Trophoblast cell (in vitro differentiated cells and primary cell): ENCODE results near the gene FAS.
A peak's percentile ranks its signal among the peaks of the same experiment; 100 is the strongest.

Experiments
- DNase-seq, 2 donors: peaks; one replicate each; pipeline ENCODE4 v3.0.0-alpha.2; 2016
- H2AFZ ChIP-seq: 2 replicates; pipeline ENCODE4 v1.6.1; 2013; ENCODE audit warnings: low read length, moderate library complexity, mild to moderate bottlenecking; ENCODE audit not compliant: insufficient read depth, poor library complexity
- H2AK5ac ChIP-seq: 2 replicates; pipeline ENCODE4 v1.6.1; 2013; ENCODE audit warnings: mild to moderate bottlenecking, low read length
- H2BK120ac ChIP-seq: 2 replicates; pipeline ENCODE4 v1.6.1; 2013; ENCODE audit warnings: low read length, mild to moderate bottlenecking, moderate library complexity; ENCODE audit not compliant: insufficient read depth, poor library complexity
- H2BK12ac ChIP-seq: 2 replicates; pipeline ENCODE4 v1.6.1; 2013; ENCODE audit warnings: mild to moderate bottlenecking, low read length, moderate library complexity
- H2BK5ac ChIP-seq: 2 replicates; pipeline ENCODE4 v1.6.1; 2013; ENCODE audit warnings: low read length, low read depth, moderate library complexity, mild to moderate bottlenecking; ENCODE audit not compliant: poor library complexity
- H3K14ac ChIP-seq: 2 replicates; pipeline ENCODE4 v1.6.1; 2013; ENCODE audit warnings: mild to moderate bottlenecking, low read length
- H3K18ac ChIP-seq: 2 replicates; pipeline ENCODE4 v1.6.1; 2013; ENCODE audit warnings: mild to moderate bottlenecking, low read length
- H3K23ac ChIP-seq: 2 replicates; pipeline ENCODE4 v1.6.1; 2013; ENCODE audit warnings: low read length
- H3K27ac ChIP-seq: 2 replicates; pipeline ENCODE4 v1.5.1; 2013; ENCODE audit warnings: low read depth, mild to moderate bottlenecking, inconsistent platforms, low read length, moderate library complexity
- H3K27me3 ChIP-seq: 2 replicates; pipeline ENCODE4 v1.6.1; 2013; ENCODE audit warnings: inconsistent platforms, mild to moderate bottlenecking, low read length, moderate library complexity; ENCODE audit not compliant: insufficient read depth
- H3K36me3 ChIP-seq, 2 experiments: 1 replicate in 1 of 2; 2 replicates in 1 of 2; pipeline ENCODE4 v1.6.1; 2013; ENCODE audit warnings: low read length in 2 of 2, mild to moderate bottlenecking in 2 of 2, moderate library complexity in 1 of 2; ENCODE audit not compliant: insufficient read depth in 2 of 2, control insufficient read depth in 1 of 2
- H3K4ac ChIP-seq: 2 replicates; pipeline ENCODE4 v1.6.1; 2013; ENCODE audit warnings: low read depth, mild to moderate bottlenecking, low read length, moderate library complexity
- H3K4me1 ChIP-seq, 2 experiments: 1 replicate in 1 of 2; 2 replicates in 1 of 2; pipeline ENCODE4 v1.6.1; 2013; ENCODE audit warnings: low read length in 2 of 2, mild to moderate bottlenecking in 2 of 2, moderate library complexity in 1 of 2; ENCODE audit not compliant: insufficient read depth in 2 of 2, control insufficient read depth in 1 of 2
- H3K4me2 ChIP-seq: 2 replicates; pipeline ENCODE4 v1.6.1; 2013; ENCODE audit warnings: inconsistent platforms, mild to moderate bottlenecking, low read length, moderate library complexity
- H3K4me3 ChIP-seq: 2 replicates; pipeline ENCODE4 v1.5.1; 2013; ENCODE audit warnings: mild to moderate bottlenecking, low read depth, low read length, inconsistent platforms
- H3K79me1 ChIP-seq: one replicate; pipeline ENCODE4 v1.6.1; 2013; ENCODE audit warnings: low read length
- H3K79me2 ChIP-seq: 2 replicates; pipeline ENCODE4 v1.6.1; 2013; ENCODE audit warnings: low read length, mild to moderate bottlenecking; ENCODE audit not compliant: control insufficient read depth, insufficient read depth, poor library complexity
- H3K9ac ChIP-seq: 2 replicates; pipeline ENCODE4 v1.6.1; 2013; ENCODE audit warnings: mild to moderate bottlenecking, low read length
- H3K9me3 ChIP-seq: 2 replicates; pipeline ENCODE4 v1.6.1; 2013; ENCODE audit warnings: low read depth, mild to moderate bottlenecking, control low read depth, inconsistent platforms, low read length; ENCODE audit not compliant: insufficient read depth
- H4K12ac ChIP-seq: 2 replicates; pipeline ENCODE4 v1.6.1; 2013; ENCODE audit warnings: low read depth, mild to moderate bottlenecking, low read length, moderate library complexity
- H4K8ac ChIP-seq: 2 replicates; pipeline ENCODE4 v1.6.1; 2013; ENCODE audit warnings: low read depth, mild to moderate bottlenecking, low read length, moderate library complexity
- H4K91ac ChIP-seq: one replicate; pipeline ENCODE4 v1.6.1; 2013; ENCODE audit warnings: low read depth, mild to moderate bottlenecking, low read length, moderate library complexity
- WGBS: extraction: QIAGEN DNeasy Blood & Tissue Kit; methylation state at CpG from one replicate; pipeline ENCODE4 v1.1.7; 2013; ENCODE audit warnings: missing lambda C conversion rate; ENCODE audit not compliant: insufficient read length, insufficient coverage; ENCODE audit errors: extremely low coverage; 5-methylcytosine and 5-hydroxymethylcytosine counted together

Gene FAS

DNA sequence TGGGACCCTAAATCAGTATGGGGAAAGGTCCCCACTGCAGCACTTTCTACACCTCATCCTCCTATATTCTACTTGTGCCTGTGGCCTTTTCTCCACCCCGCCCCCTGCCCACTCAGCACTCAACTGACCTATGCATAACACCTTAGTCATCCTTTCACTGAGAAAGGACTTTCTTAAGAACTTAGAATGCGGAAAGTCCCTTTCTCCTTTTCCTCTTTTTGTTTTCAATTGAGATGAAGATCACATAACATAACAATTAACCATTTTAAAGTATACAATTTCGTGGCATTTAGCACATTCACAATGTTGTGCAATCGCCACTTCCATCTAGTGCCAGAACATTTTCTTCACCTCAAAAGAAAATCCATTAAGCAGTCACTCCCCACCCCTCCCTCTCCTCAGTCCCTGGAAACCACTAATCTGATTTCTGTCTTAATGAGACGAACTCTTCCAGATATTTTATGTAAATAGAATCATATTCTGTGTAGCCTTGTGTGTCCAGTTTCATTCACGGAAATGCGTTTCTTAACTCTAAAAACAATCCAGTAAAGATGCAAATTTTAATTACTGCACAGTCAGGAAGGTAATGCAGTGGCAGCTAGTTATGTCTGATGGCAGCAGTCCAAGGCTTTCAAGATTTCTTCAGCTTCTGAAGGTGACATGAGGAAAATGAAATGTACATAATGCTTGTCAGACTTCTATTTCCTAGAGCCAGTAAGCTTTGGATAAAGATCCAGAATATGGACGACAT, 41.7 kb downstream of the FAS start:
- no peak overlapping the region for H3K18ac ChIP-seq
- no peaks in the 10 kb centered on the region for H3K79me2 ChIP-seq
- H2AFZ ChIP-seq = no peak overlapping the region
- H2BK12ac ChIP-seq = no peak overlapping the region
- no peaks in the 10 kb centered on the region for H3K36me3 ChIP-seq
- no peak overlapping the region for H4K12ac ChIP-seq
- H3K23ac ChIP-seq = no peak overlapping the region
- no peak overlapping the region for H3K4me3 ChIP-seq
- H4K91ac ChIP-seq = no peak overlapping the region
- DNase-seq = peak; percentile 13 to 30
- no peak overlapping the region for H2BK5ac ChIP-seq
- no peaks in the 10 kb centered on the region for H3K4me1 ChIP-seq
- H3K14ac ChIP-seq = no peak overlapping the region
- no peak overlapping the region for H4K8ac ChIP-seq
- no CpG with 5 or more reads among the region's 8 CpGs for WGBS
- no peak overlapping the region for H3K4ac ChIP-seq
- no peaks in the 10 kb centered on the region for H3K79me1 ChIP-seq
- H3K9me3 ChIP-seq = no peaks in the 10 kb centered on the region
- no peak overlapping the region for H2AK5ac ChIP-seq
- no peak overlapping the region for H2BK120ac ChIP-seq
- no peak overlapping the region for H3K9ac ChIP-seq
- no peak overlapping the region for H3K4me2 ChIP-seq
- H3K27me3 ChIP-seq = no peaks in the 10 kb centered on the region
- no peak overlapping the region for H3K27ac ChIP-seq

- Histone ChIP-seq H3K79me2 (no peaks in the 10 kb centered on the region), H3K14ac (no peak overlapping the region), H2BK120ac (no peak overlapping the region), H2AFZ (no peak overlapping the region), H3K23ac (no peak overlapping the region), H3K9ac (no peak overlapping the region), H3K4me3 (no peak overlapping the region), H3K4me1 (no peaks in the 10 kb centered on the region), H3K36me3 (no peaks in the 10 kb centered on the region), H2BK5ac (no peak overlapping the region), H3K4ac (no peak overlapping the region), H3K4me2 (no peak overlapping the region), H3K18ac (no peak overlapping the region), H3K9me3 (no peaks in the 10 kb centered on the region), H2BK12ac (no peak overlapping the region), H2AK5ac (no peak overlapping the region), H3K27ac (no peak overlapping the region), H4K91ac (no peak overlapping the region), H4K8ac (no peak overlapping the region), H3K27me3 (no peaks in the 10 kb centered on the region), H4K12ac (no peak overlapping the region), H3K79me1 (no peaks in the 10 kb centered on the region)
- peak; percentile 24 to 84 for DNase-seq
- no CpG with 5 or more reads among the region's 1 CpG for WGBS
Observed at GRCh38 chr10:89035461-89035860, 44.9 kb downstream of the FAS start.

DNA sequence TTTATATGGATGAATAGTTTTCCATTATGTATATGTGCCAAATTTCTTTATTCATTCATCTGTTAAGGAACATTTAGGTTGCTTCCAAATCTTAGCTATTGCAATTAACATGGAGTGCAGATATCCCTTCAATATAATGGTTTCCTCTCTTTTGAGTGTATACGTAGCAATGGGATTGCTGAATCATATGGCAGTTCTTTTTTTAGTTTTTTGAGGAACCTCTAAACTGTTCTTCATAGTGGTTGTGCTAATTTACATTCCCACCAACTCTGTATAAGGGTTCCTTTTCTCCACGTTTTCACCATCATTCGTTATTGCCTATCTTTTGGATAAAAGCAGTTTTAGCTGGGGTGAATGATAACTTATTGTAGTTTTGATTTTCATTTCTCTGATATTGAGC, 46.5 kb downstream of the FAS start:
- H3K18ac ChIP-seq = no peak overlapping the region
- H3K23ac ChIP-seq = no peak overlapping the region
- H4K91ac ChIP-seq = no peak overlapping the region
- WGBS = no CpG with 5 or more reads among the region's 3 CpGs
- no peak for DNase-seq
- no peak overlapping the region for H2BK5ac ChIP-seq
- H2AFZ ChIP-seq = no peak overlapping the region
- no peak overlapping the region for H4K8ac ChIP-seq
- no peak overlapping the region for H3K4ac ChIP-seq
- H3K14ac ChIP-seq = no peak overlapping the region
- H3K4me2 ChIP-seq = no peak overlapping the region
- H3K79me2 ChIP-seq = no peaks in the 10 kb centered on the region
- no peaks in the 10 kb centered on the region for H3K9me3 ChIP-seq
- H3K79me1 ChIP-seq = no peaks in the 10 kb centered on the region
- H3K27me3 ChIP-seq = no peaks in the 10 kb centered on the region
- H3K9ac ChIP-seq = no peak overlapping the region
- H2AK5ac ChIP-seq = no peak overlapping the region
- no peak overlapping the region for H2BK12ac ChIP-seq
- no peak overlapping the region for H3K4me3 ChIP-seq
- H3K36me3 ChIP-seq = no peaks in the 10 kb centered on the region
- H3K27ac ChIP-seq = no peak overlapping the region
- H3K4me1 ChIP-seq = no peaks in the 10 kb centered on the region
- no peak overlapping the region for H2BK120ac ChIP-seq
- no peak overlapping the region for H4K12ac ChIP-seq

- no peaks in the 10 kb centered on the region for H3K27me3 ChIP-seq
- no peaks in the 10 kb centered on the region for H3K36me3 ChIP-seq
- H3K79me1 ChIP-seq = no peaks in the 10 kb centered on the region
- no peak overlapping the region for H3K18ac ChIP-seq
- H4K91ac ChIP-seq = no peak overlapping the region
- peak; percentile 70 to 82 for DNase-seq
- H4K12ac ChIP-seq = no peak overlapping the region
- no peak overlapping the region for H3K9ac ChIP-seq
- WGBS = no CpG with 5 or more reads among the region's 2 CpGs
- no peak overlapping the region for H2BK120ac ChIP-seq
- H3K27ac ChIP-seq = no peak overlapping the region
- H3K4me2 ChIP-seq = no peak overlapping the region
- no peak overlapping the region for H3K4me3 ChIP-seq
- H2AK5ac ChIP-seq = no peak overlapping the region
- peaks cover 0 to 3% of the 10 kb centered on the region in 2 experiments for H3K4me1 ChIP-seq
- no peaks in the 10 kb centered on the region for H3K79me2 ChIP-seq
- H3K23ac ChIP-seq = no peak overlapping the region
- no peak overlapping the region for H2AFZ ChIP-seq
- H2BK12ac ChIP-seq = no peak overlapping the region
- no peak overlapping the region for H3K4ac ChIP-seq
- H3K14ac ChIP-seq = no peak overlapping the region
- no peak overlapping the region for H4K8ac ChIP-seq
- no peak overlapping the region for H2BK5ac ChIP-seq
- no peaks in the 10 kb centered on the region for H3K9me3 ChIP-seq
Observed at GRCh38 chr10:89042562-89042961, 52.0 kb downstream of the FAS start.
